ENCODE results near the gene TOMM6.

TOMM6 gene

DNA sequence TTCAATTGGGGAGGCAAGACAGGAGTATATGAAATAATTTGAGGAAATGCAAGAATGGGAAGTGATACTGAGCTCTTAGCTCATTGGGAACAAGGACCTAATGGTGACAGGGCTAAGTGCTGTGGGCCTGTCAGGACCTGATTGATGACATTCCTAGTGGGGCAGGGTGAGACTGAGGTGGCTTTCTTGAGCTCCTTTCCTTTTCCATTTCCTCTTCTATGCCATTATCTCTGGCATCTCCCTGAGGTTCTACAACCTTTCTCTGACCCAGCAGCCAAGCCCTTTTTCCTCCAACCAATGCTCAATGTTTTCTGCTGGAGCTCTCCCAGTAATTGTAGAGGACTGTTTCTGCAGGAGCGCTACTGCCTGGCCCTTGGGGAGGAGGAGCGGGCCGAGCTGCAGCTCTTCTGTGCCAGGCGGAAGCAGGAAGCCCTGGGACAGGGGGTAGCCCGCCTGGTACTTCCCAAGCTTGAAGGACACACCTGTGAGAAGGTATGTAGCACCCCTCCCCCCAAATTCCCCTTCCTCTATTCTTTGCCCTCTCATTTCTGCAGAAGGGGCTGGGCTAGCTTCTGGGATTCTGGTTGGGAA, 2.8 kb upstream of the TOMM6 start:
- no peak for TF ChIP-seq SNAI2 (CRISPR knock-in tag; IDR thresholded peaks at IDR 0.05)
- TF ChIP-seq, protein P1, sequence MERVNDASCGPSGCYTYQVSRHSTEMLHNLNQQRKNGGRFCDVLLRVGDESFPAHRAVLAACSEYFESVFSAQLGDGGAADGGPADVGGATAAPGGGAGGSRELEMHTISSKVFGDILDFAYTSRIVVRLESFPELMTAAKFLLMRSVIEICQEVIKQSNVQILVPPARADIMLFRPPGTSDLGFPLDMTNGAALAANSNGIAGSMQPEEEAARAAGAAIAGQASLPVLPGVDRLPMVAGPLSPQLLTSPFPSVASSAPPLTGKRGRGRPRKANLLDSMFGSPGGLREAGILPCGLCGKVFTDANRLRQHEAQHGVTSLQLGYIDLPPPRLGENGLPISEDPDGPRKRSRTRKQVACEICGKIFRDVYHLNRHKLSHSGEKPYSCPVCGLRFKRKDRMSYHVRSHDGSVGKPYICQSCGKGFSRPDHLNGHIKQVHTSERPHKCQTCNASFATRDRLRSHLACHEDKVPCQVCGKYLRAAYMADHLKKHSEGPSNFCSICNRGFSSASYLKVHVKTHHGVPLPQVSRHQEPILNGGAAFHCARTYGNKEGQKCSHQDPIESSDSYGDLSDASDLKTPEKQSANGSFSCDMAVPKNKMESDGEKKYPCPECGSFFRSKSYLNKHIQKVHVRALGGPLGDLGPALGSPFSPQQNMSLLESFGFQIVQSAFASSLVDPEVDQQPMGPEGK (CRISPR knock-in tag; IDR thresholded peaks at IDR 0.05; ENCODE audit: borderline replicate concordance) = no peak
- ATAC-seq = no peak

DNA sequence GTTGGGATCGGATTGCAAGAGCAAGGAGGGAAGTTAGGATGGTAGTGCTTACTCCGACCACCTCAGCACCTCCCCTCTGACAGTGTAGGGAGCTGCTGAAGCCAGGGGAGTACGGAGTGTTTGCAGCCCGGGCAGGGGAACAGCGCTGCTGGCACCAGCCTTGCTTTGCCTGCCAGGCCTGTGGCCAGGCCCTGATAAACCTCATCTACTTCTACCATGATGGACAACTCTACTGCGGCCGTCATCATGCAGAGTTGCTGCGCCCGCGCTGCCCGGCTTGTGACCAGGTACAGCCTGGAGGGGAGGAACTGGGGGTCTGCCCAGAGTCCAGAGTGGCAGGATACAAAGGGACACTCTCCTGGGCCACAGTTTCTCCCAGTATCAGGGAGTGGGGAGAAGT, 2.2 kb upstream of the TOMM6 start:
- ATAC-seq = no peak
- TF ChIP-seq RARB (CRISPR knock-in tag; IDR thresholded peaks at IDR 0.05) = no peak

DNA sequence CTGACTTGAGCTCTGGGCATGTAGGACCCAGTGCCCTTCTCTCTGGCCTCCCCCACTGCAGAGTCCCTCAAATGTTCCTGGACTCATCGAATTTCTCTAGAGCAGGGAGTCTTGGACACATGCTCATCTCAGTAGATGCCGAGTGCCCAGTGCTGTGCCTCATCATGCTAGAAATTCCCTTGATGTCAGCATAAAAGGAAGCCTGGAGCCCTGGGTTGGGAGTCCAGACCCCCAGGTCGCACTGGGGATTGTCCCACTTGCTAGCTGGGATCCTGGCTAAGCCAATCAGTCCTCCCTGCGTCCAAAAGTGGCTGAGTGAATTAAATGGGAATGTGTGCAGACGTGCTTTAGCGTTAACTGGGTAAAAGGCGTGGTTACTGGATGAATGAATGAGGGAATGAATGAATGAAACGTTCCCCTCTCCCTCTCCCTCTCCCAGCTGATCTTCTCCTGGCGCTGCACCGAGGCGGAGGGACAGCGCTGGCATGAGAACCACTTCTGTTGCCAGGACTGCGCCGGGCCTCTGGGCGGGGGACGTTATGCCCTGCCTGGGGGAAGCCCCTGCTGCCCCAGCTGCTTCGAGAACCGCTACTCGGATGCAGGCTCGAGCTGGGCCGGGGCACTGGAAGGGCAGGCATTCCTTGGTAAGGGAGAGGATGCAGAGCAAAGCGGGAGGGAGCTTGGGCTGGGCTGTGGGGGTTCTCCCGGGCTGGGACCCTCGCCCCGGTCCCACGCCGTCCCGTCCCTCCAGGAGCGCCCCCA, 1.6 kb upstream of the TOMM6 start:
- TF ChIP-seq, protein P1 (CRISPR knock-in tag; IDR thresholded peaks at IDR 0.05; ENCODE audit: borderline replicate concordance) = no peak
- TF ChIP-seq CSDC2 (CRISPR knock-in tag; IDR thresholded peaks at IDR 0.05) (no peak), GLIS3 (CRISPR knock-in tag; IDR thresholded peaks at IDR 0.05) (no peak), ISL1 (CRISPR knock-in tag; IDR thresholded peaks at IDR 0.05) (no peak), BACH2 (CRISPR knock-in tag; IDR thresholded peaks at IDR 0.05; ENCODE audit: borderline replicate concordance) (no peak)
- TF ChIP-seq, protein P2, sequence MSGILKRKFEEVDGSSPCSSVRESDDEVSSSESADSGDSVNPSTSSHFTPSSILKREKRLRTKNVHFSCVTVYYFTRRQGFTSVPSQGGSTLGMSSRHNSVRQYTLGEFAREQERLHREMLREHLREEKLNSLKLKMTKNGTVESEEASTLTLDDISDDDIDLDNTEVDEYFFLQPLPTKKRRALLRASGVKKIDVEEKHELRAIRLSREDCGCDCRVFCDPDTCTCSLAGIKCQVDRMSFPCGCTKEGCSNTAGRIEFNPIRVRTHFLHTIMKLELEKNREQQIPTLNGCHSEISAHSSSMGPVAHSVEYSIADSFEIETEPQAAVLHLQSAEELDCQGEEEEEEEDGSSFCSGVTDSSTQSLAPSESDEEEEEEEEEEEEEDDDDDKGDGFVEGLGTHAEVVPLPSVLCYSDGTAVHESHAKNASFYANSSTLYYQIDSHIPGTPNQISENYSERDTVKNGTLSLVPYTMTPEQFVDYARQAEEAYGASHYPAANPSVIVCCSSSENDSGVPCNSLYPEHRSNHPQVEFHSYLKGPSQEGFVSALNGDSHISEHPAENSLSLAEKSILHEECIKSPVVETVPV (CRISPR knock-in tag; IDR thresholded peaks at IDR 0.05) = no peak
- peak; percentile 28 for ATAC-seq

DNA sequence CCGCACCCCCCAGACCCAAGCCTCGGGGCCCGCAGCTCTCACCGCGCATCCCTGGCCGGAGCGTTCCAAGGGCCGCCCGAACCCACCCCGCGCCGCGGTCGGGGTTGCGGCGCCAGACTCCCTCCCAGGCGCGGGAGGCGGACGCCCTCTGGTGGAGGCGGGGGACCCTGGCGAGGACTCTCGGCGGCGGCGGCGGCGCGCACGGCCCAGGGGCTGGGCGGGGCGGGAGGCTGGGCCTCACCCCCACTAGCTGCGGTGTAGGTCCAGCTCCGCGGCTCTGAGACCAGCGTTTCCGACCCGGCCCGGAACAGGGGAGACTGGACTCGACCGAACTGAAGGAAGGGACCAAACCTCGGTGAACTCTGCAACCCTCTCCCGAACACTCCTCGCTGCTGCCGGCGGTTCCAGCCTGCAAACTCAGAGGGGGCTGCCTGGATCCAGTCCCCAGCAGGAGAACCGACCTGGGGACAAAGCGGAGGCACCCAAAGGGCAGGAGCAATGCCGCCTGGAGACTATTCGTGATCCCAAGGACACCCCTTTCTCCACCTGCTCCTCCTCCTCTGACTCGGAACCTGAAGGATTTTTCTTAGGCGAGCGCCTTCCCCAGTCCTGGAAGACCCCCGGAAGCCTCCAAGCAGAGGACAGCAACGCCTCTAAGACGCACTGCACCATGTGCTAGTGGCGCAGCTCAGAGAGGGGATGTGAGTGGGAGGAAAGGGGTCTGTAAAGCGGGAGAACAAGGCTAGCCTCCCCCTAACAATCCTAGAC, 859 bp upstream of the TOMM6 start:
- peak; percentile 91 for ATAC-seq
- TF ChIP-seq ZFP3 (CRISPR knock-in tag; IDR thresholded peaks at IDR 0.05) (no peak), PPARA (CRISPR knock-in tag; IDR thresholded peaks at IDR 0.05; ENCODE audit: borderline replicate concordance) (no peak), ESRRG (CRISPR knock-in tag; IDR thresholded peaks at IDR 0.05) (no peak), ZNF565 (CRISPR knock-in tag; conservative IDR thresholded peaks at IDR 0.05; ENCODE audit: low read depth) (no peak), BACH2 (CRISPR knock-in tag; IDR thresholded peaks at IDR 0.05; ENCODE audit: borderline replicate concordance) (no peak), RARB (CRISPR knock-in tag; IDR thresholded peaks at IDR 0.05) (no peak), TOX (CRISPR knock-in tag; IDR thresholded peaks at IDR 0.05; ENCODE audit: borderline replicate concordance) (no peak), CSDC2 (CRISPR knock-in tag; IDR thresholded peaks at IDR 0.05) (no peak), ISL1 (CRISPR knock-in tag; IDR thresholded peaks at IDR 0.05) (no peak)
- TF ChIP-seq, protein P3, sequence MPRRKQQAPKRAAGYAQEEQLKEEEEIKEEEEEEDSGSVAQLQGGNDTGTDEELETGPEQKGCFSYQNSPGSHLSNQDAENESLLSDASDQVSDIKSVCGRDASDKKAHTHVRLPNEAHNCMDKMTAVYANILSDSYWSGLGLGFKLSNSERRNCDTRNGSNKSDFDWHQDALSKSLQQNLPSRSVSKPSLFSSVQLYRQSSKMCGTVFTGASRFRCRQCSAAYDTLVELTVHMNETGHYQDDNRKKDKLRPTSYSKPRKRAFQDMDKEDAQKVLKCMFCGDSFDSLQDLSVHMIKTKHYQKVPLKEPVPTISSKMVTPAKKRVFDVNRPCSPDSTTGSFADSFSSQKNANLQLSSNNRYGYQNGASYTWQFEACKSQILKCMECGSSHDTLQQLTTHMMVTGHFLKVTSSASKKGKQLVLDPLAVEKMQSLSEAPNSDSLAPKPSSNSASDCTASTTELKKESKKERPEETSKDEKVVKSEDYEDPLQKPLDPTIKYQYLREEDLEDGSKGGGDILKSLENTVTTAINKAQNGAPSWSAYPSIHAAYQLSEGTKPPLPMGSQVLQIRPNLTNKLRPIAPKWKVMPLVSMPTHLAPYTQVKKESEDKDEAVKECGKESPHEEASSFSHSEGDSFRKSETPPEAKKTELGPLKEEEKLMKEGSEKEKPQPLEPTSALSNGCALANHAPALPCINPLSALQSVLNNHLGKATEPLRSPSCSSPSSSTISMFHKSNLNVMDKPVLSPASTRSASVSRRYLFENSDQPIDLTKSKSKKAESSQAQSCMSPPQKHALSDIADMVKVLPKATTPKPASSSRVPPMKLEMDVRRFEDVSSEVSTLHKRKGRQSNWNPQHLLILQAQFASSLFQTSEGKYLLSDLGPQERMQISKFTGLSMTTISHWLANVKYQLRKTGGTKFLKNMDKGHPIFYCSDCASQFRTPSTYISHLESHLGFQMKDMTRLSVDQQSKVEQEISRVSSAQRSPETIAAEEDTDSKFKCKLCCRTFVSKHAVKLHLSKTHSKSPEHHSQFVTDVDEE (CRISPR knock-in tag; IDR thresholded peaks at IDR 0.05) = no peak
- TF ChIP-seq, protein P2 (CRISPR knock-in tag; IDR thresholded peaks at IDR 0.05) = no peak
- TF ChIP-seq, protein P4, sequence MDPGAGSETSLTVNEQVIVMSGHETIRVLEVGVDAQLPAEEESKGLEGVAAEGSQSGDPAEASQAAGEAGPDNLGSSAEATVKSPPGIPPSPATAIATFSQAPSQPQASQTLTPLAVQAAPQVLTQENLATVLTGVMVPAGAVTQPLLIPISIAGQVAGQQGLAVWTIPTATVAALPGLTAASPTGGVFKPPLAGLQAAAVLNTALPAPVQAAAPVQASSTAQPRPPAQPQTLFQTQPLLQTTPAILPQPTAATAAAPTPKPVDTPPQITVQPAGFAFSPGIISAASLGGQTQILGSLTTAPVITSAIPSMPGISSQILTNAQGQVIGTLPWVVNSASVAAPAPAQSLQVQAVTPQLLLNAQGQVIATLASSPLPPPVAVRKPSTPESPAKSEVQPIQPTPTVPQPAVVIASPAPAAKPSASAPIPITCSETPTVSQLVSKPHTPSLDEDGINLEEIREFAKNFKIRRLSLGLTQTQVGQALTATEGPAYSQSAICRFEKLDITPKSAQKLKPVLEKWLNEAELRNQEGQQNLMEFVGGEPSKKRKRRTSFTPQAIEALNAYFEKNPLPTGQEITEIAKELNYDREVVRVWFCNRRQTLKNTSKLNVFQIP (CRISPR knock-in tag; IDR thresholded peaks at IDR 0.05; ENCODE audit: borderline replicate concordance, low read depth) = no peak
- TF ChIP-seq, protein P1 (CRISPR knock-in tag; IDR thresholded peaks at IDR 0.05; ENCODE audit: borderline replicate concordance) = no peak

Data from SK-N-SH treated with all-trans-retinoic acid at 6 μM for 48 hours (cell line).